GM12874 (cell line): ENCODE data around the gene TTC34.

Experiments
- TF ChIP-seq, protein P1 (sequence below): IDR thresholded peaks from 2 replicates; pipeline ENCODE4 v1.5.1; 2011; ENCODE audit warnings: low read depth, mild to moderate bottlenecking, control low read depth, low read length, moderate library complexity; ENCODE audit not compliant: insufficient read depth

Gene TTC34

DNA sequence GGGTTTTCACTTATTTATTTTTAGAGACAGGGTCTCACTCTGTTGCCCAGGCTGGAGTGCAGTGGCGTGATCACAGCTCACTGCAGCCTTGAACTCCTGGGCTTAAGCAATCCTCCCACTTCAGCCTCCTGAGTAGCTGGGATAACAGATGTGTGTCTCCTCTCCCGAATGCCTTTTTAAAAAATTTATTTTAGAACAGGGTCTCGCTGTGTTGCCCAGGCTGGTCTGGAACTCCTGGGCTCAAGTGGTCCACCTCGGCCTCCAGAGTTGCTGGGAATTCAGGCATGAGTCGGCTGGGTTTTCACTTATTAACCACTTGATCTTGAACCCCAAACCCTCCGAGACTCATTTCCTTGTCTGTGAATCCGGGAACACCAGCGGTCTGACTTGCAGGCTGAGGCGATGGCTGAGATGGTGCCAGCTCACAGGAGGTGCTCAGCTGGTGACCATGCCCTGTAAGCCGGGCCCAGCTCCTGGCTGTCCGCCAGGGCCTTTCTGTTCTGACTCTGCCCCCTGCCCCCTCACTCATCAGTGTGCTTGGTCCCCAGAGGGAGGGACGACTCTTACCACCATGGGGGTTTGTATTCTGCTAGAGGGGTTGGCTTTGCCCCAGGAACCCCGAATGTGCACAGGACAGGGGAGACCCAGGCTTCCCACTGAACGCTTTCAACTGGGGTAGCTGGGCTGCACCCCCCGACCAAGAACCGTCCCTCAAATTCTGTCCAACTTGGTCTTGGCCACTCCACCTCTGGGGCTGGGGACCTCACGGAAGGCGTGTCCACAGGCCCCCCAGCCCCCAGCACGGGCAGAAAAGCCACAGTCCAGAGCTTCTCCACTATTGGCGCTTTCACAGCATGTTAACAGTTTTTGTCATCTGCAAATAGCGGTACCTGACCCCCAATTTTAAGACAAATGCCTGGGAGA lies 191.2 kb downstream of the TTC34 start:
- TF ChIP-seq, protein P1, sequence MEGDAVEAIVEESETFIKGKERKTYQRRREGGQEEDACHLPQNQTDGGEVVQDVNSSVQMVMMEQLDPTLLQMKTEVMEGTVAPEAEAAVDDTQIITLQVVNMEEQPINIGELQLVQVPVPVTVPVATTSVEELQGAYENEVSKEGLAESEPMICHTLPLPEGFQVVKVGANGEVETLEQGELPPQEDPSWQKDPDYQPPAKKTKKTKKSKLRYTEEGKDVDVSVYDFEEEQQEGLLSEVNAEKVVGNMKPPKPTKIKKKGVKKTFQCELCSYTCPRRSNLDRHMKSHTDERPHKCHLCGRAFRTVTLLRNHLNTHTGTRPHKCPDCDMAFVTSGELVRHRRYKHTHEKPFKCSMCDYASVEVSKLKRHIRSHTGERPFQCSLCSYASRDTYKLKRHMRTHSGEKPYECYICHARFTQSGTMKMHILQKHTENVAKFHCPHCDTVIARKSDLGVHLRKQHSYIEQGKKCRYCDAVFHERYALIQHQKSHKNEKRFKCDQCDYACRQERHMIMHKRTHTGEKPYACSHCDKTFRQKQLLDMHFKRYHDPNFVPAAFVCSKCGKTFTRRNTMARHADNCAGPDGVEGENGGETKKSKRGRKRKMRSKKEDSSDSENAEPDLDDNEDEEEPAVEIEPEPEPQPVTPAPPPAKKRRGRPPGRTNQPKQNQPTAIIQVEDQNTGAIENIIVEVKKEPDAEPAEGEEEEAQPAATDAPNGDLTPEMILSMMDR = no peak

DNA sequence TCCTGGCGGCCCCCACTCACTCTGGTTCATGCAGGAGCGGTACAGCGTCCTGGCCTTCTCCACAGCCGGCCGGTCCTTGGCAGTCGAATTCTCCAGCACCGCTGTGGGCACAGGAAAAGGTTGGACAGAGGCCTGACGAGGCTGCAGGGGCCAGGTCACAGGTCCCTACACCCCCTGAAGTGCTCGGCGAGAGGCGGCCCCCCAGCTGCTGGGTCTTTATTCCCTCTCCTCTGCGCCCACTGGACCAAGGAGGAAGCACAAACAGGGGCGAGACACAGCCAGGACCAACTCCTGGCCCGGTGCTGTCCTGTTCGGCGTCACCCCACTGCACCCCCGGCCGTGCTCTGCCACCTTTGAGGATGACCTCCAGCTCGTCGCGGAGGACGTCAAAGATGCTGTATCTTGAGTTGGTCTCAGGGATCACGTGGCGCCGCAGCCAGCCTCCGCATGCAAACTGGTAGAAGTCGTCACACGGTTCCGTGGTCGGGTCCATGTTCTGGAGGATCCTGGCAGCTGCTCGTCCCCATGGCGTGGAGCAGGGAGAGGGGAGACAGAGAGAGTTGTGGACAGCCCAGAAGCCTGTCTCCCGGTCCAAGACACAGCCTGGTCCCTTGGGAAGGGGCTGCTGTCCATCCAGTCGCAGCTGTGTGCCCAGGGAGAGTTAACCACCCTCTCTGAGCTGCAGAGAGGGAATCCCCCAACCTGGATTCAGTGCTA lies 192.0 kb downstream of the TTC34 start:
- TF ChIP-seq, protein P1 = no peak

DNA sequence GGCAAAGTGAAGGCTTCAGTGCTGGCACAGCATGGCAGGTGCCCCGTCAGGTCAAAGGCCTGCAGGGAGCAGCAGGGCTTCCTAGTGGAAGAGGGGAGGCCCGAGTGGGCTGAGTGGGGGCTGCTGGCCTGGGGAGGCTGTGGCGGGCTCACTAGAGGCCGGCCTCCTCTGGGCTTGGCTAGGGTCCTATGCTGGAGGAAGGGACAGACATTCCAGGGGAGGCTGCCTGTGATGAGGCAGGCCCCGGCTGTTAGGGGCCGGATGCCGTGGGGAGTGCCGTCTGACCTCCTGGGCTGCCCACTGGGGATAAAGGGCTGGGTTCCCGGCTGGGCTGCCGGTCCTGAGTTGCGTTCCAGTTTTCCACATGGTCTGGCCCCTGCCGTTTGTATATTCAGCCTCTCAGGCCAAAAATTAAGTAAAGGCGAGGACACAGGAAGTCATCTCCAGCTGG lies 193.8 kb downstream of the TTC34 start:
- TF ChIP-seq, protein P1 = no peak

DNA sequence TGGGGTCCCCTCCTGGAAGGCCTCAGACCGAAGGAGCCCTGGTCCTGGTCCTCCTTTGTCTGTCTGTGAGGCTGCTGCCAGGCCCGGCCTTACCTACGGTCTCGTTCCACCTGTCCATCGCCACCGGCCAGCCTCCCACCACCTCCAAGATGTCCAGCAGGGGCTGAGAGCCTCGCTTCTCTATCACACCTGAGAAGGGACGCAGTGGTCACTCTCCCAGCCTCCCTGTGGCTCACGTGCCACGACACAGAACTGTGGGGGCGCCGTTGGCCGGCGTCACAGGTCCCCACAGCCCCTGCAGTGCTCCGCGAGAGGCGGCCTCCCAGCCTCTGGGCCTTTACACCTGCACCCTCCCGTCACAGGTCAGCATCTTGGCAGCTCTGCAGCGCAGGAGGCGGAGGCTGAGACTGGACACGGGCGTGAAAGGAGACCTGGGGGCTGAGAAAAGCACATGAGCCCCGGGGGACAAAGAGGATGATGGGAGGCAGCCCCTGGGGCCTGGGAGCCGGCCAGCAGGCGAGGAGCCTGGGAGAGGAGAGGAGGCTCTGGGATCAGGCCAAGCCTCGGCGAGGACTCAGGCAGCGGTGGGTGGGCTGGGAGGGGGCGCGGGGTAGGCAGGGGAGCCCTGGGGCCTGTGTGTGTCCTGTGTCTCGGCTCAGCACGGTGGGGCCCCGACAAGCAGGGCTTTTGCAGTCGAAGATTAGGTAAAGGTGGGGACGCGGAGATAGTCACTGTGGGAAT lies 194.4 kb downstream of the TTC34 start:
- TF ChIP-seq, protein P1 = no peak

DNA sequence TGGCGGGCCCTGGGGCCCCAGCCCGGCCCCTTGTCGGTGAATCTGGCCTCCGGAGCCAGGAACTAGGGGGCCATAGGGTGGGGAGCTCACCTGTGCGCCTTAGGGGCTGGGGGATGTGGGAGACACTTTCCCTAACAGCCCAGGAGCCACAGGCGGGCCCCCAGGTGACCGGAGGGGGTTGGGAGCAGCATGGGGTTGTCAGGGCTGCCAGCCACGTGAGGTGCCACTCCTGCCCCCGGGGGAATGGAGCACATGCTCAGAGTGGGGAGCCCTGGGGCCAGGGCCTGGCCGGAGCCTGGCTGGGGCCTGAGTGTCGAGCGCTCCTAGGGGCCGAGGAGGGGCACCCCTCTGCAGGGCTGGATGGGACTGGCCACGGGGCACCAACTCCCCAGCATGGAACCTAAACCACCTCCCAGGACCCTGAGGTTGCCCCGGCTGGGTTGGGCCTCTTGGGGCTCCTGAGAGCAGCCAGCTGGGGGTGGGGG lies 195.1 kb downstream of the TTC34 start:
- TF ChIP-seq, protein P1 = no peak

DNA sequence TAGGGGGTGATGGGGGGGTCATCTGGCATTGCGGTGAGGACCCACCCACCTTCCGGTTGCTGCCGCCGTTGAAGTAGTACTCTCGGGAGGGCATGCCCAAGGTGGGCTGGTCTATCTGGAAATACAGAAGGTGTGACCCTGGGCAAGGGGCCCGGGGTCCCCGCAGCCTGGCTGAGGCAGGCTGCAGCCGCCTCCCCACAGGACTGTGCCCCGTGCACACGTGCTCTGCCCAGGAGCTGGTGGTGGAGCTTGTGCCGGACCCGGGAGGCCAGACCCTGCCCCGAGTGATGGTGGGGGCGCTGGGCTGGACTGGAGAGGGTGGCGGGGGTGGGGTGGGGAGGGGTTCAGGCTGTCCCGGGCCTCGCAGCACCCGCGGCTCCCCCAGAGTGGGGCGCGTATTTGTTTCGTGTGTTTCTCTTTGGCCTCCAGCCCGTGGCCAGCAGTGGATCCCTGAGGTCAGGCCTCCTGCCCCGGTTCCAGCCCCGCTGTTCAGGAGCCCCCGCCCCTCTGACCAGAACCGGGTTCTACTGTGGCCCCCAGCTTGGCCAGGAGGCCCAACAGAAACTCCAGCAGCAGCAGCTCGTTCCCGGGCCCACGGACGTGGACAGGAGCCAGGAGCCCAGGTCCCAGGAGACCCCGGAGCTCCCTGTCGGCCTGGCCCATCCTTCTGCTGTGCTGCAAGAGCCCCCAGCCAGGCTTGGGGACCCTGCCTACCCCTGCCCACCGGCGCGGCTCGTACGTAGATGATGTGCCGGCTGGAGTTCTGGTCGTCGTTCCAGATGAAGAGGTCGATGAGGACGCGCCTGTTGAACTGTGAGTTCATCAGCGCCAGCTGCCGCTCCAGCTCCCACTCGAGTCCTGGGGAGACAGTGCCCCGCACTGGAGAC lies 195.7 kb downstream of the TTC34 start:
- TF ChIP-seq, protein P1 = no peak
